GM18502 (cell line): ENCODE measurements around the gene KCNH3.
"Not testable (repeated sequence)": the region's sequence is repeated elsewhere in the genome, so short reads cannot be mapped to it uniquely, and the experiment has no call there.

Experiments used
- ATAC-seq: cut with Tn5 transposase; IDR thresholded peaks from one replicate; pipeline ENCODE4 v1.9.1; 2021; ENCODE audit warnings: mild to moderate bottlenecking; ENCODE audit not compliant: unreplicated experiment, poor library complexity

The KCNH3 gene

DNA sequence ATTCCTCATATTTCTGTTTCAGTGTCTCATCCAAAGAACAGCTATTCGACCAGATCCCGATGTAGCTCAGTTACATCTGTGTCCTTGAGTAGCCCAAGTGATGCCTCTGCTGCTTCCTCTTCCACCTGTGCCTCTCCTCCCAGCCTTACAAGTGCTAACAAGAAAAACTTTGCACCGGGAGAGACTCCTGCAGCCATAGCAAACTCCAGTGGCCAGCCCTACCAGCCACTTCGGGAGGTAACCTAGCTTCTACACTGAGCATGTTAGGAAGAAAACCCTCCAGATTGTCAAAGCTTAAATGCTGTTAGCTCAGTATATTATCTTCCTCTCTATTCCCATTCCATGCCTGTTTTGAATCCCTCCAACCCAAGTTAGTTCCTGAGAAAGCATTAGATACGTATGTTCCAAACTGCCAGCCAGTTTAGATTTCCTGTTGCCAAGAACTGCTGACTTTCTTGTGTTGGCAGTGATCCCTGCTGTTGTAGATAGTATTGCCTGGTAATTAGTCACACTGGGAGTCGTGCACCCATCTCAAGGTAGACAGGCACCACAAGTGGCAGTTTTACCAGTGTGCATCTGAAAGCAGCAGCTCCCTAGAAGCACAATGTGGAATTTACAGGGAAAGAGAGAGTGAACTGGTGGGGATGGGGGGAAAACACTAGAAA, 14.0 kb upstream of the KCNH3 start:
- no peak for ATAC-seq

DNA sequence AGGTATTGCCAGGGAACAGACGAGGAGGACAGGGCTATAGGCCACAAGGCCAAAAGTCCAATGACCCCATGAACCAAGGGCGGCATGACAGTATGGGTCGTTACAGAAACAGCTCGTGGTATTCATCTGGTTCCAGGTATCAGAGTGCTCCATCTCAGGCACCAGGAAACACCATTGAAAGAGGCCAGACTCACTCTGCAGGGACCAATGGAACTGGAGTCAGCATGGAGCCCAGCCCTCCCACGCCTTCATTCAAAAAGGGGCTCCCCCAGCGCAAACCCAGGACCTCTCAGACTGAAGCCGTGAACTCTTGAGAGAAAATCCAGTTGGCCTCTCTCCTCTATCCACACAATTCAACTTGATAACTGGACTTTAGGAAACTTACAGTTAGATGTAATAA, 12.9 kb upstream of the KCNH3 start:
- no peak for ATAC-seq

DNA sequence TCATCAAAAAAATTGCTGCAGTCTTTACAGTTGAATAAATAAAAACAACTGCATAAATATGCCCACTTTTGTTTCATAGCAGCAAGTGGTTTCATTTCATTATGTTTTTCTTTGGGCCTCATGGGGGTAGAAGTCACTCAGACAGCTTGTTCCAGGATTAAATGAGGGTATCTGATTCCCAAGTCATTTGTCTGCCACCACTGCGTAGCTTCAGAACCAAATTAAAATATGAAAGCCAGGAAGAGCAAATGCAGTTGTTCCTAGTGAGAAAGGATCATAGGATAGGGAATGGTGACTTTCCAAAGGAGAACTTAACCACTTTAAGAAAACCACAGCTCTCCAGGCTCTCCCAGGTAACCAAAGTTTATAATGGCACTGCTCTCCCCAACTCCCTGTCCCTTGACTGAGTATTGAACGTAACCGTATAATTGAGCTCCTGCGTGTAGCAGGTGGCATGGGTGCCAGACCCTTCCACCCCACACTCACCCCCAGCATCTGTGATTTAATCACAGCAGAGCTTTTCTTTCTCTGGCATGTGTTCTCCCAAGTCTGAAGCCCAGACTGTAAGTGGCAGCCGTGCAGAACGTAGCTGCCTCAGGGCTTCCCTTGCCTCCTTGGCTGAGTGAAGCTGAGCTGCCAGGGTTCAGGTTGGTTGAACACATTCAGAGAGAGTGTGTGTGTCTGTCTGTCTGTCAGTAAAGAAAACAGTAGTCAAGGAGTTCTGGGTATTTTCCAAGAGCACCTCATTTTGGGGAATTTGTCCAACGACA, 11.3 kb upstream of the KCNH3 start:
- no peak for ATAC-seq

DNA sequence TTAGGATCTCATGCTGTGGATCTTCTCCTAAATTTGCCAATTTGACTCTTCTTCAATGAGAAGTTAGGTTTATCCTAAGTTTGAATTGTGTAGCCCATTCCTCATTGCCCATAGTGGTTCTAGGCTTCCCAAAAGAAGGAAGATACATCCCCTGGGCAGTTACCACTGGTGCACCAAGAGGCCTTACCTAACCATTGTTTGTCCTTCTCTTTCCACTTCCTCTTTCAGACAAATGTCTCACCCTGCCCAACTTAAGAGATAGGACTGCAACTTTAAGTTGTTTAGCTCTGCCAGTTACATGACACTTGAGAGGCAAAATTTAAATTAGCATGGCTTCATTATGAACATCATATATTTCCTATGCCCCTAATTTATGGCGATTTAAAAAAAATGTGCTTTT, 9.4 kb upstream of the KCNH3 start:
- ATAC-seq: no peak

DNA sequence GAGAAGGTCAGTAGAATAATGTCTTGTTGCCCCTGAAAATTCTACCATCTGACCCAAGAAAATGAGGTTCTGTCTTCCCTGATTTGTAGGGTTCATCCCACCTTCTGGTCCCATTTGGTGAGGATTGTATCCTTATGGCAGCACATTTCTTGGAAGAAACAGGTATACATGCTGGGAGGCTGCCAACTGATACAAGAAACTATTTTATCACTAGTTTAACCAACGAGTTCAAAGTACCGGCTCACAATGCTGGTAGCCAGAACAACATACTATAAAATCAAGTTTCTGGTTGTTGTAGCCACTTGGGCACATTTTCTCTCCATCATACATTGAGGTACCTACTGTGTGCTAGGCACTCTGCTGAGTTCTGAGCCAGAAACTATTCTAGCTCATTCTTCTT, 7.1 kb upstream of the KCNH3 start:
- no peak for ATAC-seq

DNA sequence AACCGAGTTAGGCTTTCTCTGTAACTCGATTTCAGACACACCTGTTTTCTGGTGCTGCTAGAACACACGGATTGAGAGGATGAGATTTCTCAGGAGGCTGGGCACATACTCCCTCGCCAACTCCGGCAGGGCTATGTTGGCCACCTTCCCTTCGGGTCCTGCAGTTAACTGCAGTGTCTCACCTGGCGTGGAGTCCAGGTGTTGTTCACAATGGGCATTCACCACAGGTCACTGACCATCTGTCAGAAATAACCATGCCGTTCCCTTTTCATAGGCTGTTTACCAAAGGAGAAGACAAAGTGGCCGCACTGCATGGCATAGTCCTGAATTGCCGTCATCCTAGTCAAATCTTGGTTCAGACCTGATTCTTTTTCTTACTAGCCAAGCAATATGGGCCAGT, 5.5 kb upstream of the KCNH3 start:
- no peak for ATAC-seq

DNA sequence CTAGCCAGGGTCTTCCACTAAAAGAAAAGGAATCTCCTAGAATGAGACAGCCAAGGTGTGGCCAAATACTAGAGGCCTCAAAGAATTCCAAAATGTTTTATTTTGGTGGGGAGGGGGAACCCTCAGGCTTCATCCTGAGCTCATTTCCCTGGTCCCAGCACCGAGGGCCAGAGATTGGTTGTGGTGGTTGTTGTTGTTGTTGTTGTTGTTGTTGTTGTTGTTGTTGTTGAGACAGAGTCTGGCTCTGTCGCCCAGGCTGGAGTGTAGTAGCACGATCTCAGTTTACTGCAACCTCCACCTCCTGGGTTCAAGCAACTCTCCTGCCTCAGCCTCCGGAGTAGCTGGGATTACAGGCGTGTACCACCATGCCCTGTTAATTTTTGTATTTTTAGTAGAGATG, 4.7 kb upstream of the KCNH3 start:
- not testable (repeated sequence) for ATAC-seq

DNA sequence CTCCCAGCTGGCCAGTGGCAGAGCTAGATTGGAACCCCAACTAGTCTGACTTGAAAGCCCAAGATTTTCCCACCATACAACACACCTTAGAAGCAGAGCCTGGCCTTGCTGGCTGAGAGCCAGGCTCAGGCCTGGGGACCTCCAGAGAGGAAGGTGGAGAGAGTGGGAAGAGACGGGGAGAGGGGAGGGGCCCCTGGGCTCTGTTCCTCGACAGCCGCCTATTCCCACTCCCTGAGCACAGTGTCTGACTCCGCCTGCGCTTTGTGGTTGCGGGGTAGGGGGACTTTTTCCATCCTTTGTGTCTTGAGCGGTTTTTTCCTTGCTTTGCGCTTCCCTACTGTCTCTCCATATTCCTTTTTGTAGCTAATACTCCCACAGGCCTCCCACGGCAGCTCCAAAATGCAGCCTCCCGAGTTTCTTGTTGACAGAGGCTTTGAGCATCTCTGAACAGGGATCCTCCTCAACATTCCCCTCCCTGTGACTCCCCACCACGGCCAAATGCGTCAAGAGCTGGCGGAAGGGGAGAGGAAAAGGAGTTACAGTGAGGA, 4.0 kb upstream of the KCNH3 start:
- ATAC-seq: no peak

DNA sequence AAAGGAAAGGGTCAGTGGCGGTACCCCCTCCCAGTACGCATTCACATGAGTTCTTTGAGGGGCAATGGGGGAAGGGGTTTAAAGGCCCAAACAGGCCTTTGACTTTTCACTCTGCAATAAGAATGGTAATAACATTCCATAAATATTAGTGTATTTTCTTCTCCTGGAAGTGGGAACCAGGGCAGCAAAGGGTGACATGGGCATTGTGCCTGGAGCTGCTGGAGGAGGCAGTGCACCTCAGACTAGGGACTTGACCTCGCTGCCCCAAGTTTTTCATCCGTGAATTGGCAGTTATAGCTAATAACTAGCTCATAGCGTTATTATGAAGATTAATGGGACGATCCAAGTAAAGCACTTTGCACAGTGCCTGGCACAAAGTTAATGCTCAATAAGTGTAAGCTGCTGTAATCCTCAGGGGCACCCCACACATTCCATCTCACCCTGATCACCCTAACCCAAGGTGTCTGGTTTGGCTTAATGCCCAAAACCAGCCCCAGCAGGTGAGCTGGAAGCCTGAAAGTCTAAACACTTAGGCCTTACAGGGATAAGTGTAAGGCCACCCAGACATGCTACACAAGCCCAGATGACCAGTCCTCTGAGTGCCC, 2.8 kb upstream of the KCNH3 start:
- no peak for ATAC-seq

DNA sequence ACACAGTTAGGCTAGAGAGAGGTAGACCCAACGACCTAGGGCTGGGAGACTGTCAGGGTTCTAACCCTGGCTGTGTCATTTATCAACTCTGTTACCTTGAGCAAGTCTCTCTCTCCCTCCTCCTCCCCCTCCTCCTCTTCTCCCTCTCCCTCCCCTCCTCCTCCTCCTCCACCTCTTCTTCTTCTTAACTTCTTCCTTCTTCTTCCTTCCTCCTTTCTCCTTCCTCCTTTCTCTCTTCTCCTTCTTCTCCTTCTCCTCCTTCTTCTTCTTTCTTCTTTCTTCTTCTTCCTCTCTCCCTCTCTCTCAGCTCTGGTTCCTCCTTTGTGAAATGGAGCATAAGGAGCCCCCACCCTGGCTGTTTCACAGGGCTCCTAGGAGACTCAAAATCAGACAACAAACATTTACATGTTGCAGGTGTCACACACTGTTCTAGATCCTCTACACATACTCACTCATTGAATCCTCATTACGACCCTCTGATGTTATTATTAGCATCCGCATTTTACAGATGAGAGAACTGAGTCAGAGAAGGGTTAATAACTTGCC, 2.2 kb upstream of the KCNH3 start:
- no peak for ATAC-seq

DNA sequence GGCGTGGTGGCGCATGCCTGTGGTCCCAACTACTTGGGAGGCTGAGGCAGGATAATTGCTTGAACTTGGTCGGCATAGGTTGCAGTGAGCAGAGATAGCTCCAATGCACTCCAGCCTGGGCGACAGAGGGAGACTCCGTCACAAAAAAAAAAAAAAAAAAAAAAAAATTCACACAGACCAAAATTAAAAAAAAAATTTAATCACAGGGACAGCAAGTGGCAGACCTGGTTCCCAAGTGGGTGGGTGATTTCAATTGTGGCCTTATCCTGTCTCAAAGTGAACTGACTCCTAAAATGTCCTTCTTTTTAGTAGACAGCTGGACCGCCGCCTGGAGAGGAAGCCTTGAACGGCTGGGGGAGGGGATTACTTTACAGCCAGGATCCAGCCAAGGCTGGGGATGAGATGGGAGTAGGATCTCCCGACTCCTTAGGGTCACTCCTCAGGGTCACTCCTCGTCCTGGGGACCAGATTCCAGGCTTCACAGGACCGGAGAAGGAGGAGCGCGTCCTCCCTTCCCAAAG, 1.5 kb upstream of the KCNH3 start:
- ATAC-seq: no peak

DNA sequence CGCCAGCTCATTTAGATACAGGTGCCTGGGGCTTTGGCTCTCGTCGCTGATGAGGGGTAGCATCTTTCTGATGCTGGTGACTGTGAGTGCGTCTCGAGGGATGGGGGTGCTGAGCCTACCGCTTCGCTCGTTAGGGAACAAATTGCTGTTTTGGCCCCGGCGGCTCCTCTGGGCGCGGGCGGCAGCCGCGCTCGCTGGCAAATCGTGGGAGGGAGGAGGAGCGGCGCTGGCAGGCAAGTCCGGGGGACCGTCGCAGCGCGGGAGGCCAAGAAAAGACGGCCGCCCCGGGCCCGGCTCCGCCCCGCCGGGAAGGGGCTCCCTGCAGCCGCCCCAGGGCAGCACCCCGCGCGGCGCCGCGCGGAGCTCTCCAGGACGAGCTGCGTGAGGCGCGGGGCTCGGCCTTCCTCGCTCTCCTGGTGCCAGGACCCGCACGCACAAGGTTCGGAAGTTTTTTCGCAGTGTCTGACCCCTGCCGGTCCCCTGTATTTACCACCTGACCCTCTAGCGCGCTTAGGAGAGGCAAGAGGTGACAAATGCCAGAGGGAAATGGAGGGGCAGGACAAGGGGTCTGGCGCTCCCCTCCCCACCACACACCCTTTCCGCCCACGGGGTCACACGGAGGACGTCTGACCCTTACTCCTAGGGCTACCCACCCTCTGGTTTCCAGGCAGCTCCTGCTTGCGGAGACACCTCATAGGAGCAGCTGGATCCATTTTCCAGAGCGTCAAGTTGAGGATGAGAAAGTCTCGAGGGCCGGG, 899 bp upstream of the KCNH3 start:
- ATAC-seq: no peak

DNA sequence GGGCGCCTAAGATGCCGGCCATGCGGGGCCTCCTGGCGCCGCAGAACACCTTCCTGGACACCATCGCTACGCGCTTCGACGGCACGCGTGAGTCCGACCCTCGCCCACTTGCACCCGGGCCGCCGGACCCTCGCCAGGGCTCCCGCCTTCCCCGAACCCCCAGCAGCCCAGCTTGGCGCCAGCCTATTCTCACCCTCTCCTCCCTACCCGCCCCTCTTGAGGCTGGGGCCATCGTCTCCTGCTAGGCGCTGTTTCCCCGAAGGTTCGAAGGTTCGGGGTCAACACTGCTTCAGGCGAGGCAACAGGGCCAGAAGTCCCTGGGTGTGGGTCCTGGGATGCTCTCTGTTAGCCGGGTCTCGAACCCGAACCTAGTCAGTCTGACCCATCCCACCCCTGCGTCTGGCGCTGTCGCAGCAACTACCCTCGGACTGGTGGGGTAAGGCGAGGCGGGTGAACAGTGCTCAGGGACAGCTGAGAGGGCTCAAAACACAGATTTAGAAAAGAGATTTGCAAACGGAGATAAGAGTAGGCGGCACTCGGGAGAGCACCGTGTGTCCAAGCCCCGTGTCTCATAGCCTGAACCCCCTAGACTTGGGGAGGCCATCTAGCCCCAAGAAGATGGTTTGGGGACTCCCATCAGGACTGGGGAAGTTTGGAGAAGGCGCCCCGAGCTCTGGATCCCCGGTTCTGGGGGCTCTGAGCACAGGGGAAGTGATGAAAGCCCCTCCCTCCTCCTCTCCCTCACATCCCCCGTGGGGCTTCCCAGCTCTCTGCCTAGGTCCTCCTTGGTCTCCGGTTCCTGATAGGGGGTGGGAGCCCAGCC, 787 bp downstream of the KCNH3 start:
- no peak for ATAC-seq

DNA sequence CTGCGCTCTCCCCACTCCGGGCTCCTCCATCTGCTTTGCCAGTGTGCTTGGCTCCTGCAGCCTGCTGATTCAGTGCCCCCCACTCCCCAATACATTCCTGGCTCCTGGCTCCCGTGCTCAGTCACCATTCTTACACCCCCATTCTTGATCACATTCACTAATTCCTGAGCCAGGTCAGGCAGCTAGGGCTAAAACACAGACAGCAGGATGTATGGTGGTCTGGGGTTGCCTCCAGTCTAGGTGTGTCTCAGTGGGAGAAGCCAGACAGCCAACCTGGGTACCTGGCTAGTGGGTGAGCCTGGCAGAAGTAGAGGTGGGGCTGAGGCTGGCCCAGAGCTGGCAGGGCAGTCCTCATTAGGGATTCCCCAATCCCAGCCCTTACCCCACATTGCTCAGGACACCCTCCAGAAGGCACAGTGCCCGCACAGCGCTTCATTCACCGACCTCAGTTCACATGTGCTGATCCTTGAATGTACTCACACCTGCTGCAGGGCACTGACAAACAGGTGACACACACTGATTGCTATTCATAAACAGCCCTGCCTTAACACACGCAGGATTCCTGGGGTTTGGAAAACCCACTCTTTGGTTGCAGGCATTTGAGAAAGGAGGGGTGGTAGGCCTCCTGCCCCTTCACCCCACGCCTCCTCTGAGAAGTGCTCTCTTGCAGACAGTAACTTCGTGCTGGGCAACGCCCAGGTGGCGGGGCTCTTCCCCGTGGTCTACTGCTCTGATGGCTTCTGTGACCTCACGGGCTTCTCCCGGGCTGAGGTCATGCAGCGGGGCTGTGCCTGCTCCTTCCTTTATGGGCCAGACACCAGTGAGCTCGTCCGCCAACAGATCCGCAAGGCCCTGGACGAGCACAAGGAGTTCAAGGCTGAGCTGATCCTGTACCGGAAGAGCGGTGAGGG, 1.7 kb downstream of the KCNH3 start:
- ATAC-seq: no peak

DNA sequence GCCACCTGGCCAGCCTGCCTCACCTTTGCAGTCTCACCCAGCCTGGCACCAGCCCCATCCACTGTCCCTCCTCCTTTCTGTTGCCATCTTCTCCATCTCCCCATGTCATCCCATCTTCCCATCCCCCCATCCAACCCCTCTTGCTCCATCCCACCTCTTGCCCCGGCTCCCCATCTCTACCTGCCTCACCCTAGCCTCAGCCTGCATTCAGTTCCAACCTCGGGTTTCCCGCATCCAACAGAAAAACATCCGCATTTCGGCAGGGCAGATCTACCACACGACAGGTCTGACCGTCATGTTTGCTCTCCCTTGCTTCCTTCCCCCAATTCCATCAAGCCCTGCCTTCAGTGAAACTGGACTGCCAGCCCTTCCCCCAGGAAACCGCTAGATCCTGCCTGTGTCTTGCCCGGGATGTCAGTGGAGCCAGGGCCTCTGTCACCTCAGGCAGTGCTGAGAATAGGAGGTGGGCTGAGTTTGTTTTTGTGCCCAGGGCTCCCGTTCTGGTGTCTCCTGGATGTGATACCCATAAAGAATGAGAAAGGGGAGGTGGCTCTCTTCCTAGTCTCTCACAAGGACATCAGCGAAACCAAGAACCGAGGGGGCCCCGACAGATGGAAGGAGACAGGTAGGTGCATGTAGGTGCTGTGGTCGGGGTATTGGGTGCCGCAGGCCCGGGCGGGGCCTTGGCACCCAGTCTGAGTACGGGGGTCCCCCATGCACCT, 2.5 kb downstream of the KCNH3 start:
- no peak for ATAC-seq

DNA sequence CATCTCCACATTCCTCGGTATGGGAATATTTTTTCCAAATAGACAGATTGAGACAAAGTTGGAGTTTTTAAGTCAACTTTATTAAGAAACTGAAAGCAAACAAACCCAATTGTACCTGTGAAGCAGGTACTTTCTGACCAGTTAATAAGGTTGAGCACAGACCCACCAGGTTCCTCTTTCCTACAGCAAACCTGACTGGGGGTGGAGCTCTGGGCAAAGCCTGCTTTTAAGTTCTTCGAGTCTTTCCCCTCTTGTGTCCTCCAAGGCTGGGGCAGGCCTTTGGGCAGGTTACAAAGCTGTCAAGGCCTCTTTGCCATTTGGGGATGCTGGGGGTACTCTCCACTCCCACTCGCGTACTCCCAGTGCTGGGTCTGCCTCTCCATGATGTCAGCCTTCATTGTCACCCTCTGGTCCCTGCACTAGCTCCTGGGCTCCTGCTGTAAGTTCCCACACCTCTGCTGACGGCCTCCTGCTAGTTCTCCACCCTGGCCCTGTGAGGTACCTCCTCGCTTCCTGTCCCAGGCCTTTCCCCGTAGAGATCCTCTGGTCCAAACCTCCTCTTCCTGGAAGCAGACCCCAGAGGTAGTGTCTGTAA, 3.2 kb downstream of the KCNH3 start:
- no peak for ATAC-seq

DNA sequence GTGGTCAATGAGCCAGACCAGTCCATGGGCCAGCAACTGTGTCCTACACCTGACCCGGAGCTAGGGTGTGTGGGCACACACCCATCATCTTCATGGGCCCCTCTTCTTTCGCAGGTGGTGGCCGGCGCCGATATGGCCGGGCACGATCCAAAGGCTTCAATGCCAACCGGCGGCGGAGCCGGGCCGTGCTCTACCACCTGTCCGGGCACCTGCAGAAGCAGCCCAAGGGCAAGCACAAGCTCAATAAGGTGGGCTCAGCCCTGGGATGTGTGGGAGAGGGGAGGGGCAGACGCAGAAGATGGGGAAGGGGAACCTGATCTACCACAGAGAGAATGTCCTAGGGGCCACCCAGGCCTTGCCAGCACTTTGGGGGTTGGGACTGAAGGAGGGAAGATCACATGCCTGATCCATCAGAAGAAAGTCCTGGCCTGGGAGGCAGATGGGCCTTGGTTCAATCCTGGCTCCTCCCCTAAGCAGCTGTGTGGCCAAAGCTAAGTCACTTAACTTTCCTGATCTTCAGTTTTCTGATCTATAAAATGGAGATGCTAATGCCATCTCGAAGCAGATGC, 3.8 kb downstream of the KCNH3 start:
- no peak for ATAC-seq
